MCF 10A (cell line): Measurements from ENCODE around the gene WBP1L. TPM values are rescaled to one million over a fixed set of nuclear protein-coding genes. Genes with fewer than 3 reads are reported as not detected.
"Not testable (repeated sequence)": the region's sequence is repeated elsewhere in the genome, so short reads cannot be mapped to it uniquely, and the experiment has no call there.

Source experiments
- BruUV-seq: library from RNA; stranded (reverse); fragments of 400-500 nt; replicated peaks from 2 replicates; lab custom pipeline; 2021; lab: Mats Ljungman, UMichigan
- CTCF ChIA-PET: fragments of 300-600 bp; sonication (Branson Sonifier 250); formaldehyde crosslinking; extraction: SDS; loops from one replicate; lab custom pipeline; 2021; ENCODE audit warnings: antibody characterized with exemption, inconsistent platforms; lab: Yijun Ruan, JAX
- POLR2A ChIA-PET: fragments of 300-600, 350-650 bp; sonication (Branson Sonifier 250); formaldehyde crosslinking; extraction: SDS; loops from one replicate; lab custom pipeline; 2020; ENCODE audit warnings: antibody characterized with exemption, inconsistent platforms; lab: Yijun Ruan, JAX
- DNase-seq: peaks from one replicate; pipeline ENCODE4 v3.0.0-alpha.2; 2018; ENCODE audit not compliant: unreplicated experiment
- H3K27ac Mint-ChIP-seq: one replicate; pipeline ENCODE4 v1.8.0; 2022; ENCODE audit warnings: mild to moderate bottlenecking, low read depth, mixed read lengths; ENCODE audit not compliant: unreplicated experiment
- H3K27me3 Mint-ChIP-seq: one replicate; pipeline ENCODE4 v1.8.0; 2022; ENCODE audit warnings: mixed read lengths; ENCODE audit not compliant: insufficient read depth, unreplicated experiment
- H3K36me3 Mint-ChIP-seq: one replicate; pipeline ENCODE4 v1.8.0; 2022; ENCODE audit warnings: mild to moderate bottlenecking, moderate library complexity, mixed read lengths; ENCODE audit not compliant: insufficient read depth, unreplicated experiment
- H3K4me1 Mint-ChIP-seq: one replicate; pipeline ENCODE4 v1.8.0; 2022; ENCODE audit warnings: mixed read lengths; ENCODE audit not compliant: insufficient read depth, unreplicated experiment
- H3K4me3 Mint-ChIP-seq: one replicate; pipeline ENCODE4 v1.8.0; 2022; ENCODE audit warnings: mild to moderate bottlenecking, moderate library complexity, mixed read lengths; ENCODE audit not compliant: unreplicated experiment
- H3K9me3 Mint-ChIP-seq: one replicate; pipeline ENCODE4 v1.8.0; 2022; ENCODE audit warnings: mixed read lengths; ENCODE audit not compliant: unreplicated experiment
- intact Hi-C: fragments of 100-400 bp; cut with micrococcal nuclease; formaldehyde crosslinking; loops from 2 replicates; pipeline ENCODE4 v1.14.1; 2022
- total RNA-seq: library from RNA; stranded (reverse); gene quantifications from 2 replicates; pipeline ENCODE4 v1.2.3, GENCODE V29; 2022
- TF ChIP-seq, protein P1 (sequence below): fragments of 200-600 bp; IDR thresholded peaks from one replicate; pipeline ENCODE4 v1.8.0; 2022; ENCODE audit warnings: antibody characterized with exemption, mild to moderate bottlenecking; ENCODE audit not compliant: unreplicated experiment

Gene WBP1L
- total RNA-seq, 1 experiment from 2014 or later = 19.8 TPM

DNA sequence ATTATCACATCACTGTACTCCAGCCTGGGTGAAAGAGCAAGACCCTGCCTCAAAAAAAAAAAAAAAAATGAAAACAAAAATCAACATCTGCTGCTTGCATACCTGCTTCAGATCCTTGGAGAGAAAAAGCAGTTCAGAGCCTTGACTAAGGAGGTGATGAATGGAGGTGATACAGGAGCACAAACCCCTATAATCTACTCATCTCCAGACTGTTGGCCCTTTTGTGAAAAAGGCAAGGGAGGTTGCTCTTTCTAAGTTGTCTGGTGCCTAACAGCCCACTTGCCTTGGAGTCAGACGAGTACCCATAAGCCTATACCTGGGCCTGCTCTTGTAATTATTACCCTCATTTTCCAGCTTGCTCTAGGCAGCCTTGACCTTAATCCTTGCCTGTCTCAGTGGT is 27.9 kb upstream of the WBP1L start:
- ChIA-PET POLR2A (interaction anchor here (2.3 to 3.5 kb wide), 2 partner anchors 10 to 11 kb away, joined by 11 to 13 read pairs; no protein-coding TSS in a partner anchor), CTCF (interaction anchor here (1.5 to 2.8 kb wide), 2 partner anchors 26 to 186 kb away, joined by 4 to 8 read pairs; no protein-coding TSS in a partner anchor)
- H3K9me3 Mint-ChIP-seq = no peaks in the 10 kb centered on the region
- no TSS peak for BruUV-seq
- no peak overlapping the region for H3K27ac Mint-ChIP-seq
- peaks cover 23% of the 10 kb centered on the region for H3K36me3 Mint-ChIP-seq
- TF ChIP-seq, protein P1, sequence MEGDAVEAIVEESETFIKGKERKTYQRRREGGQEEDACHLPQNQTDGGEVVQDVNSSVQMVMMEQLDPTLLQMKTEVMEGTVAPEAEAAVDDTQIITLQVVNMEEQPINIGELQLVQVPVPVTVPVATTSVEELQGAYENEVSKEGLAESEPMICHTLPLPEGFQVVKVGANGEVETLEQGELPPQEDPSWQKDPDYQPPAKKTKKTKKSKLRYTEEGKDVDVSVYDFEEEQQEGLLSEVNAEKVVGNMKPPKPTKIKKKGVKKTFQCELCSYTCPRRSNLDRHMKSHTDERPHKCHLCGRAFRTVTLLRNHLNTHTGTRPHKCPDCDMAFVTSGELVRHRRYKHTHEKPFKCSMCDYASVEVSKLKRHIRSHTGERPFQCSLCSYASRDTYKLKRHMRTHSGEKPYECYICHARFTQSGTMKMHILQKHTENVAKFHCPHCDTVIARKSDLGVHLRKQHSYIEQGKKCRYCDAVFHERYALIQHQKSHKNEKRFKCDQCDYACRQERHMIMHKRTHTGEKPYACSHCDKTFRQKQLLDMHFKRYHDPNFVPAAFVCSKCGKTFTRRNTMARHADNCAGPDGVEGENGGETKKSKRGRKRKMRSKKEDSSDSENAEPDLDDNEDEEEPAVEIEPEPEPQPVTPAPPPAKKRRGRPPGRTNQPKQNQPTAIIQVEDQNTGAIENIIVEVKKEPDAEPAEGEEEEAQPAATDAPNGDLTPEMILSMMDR = no peak
- no peaks in the 10 kb centered on the region for H3K27me3 Mint-ChIP-seq
- peaks cover 26% of the 10 kb centered on the region for H3K4me1 Mint-ChIP-seq
- DNase-seq = no peak
- intact Hi-C loops = no loop called here
- peak overlapping the region; percentile 97 for H3K4me3 Mint-ChIP-seq

DNA sequence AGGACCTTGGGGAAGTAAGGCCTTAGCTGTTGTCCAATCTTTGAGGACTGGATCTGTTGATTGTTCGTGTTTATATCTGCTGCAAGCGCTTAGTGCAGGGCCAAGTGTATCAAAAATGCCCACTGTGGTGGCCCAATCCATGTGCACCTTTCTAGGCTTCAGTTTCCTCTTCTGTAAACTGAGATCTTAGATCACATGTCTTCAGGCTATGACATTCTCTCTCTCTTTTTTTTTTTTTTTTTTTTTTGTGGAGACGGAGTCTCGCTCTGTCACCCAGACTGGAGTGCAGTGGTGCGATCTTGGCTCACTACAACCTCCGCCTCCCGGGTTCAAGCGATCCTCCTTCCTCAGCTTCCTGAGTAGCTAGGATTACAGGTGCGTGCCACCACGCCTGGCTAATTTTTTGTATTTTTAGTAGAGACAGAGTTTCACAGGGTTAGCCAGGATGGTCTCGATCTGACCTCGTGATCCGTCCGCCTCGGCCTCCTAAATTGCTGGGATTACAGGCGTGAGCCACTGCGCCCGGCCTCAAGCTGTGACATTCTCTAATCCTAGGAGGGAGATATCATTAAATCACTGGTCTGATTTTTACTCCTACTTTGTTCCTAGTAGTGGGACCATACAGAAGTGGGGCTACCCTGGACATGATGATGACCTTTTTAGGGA is 26.7 kb upstream of the WBP1L start:
- CTCF ChIA-PET = not testable (repeated sequence)
- POLR2A ChIA-PET = interaction anchor here (0.5 kb wide), 1 partner anchor 33 kb away, joined by 3 read pairs; no protein-coding TSS in a partner anchor

DNA sequence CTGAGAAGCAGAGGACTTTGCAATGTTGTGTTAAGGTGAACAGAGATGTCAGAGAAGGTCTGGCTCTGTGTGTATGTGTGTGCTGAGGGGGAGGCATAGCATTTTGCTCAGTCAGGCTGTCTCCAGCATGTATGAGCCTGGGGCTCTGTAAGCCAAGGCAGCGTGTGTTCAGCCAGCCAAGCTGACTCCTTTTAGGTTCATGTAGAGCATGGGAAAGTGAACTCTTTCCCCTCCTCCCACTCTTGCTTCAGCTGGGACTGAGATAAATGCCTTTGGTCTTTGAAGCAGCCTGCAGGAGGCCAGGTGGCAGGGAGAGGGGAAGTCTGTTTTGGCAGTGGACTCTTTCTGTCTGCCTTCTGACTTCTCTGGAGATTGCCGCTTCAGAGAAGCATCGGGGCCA is 25.5 kb upstream of the WBP1L start:
- ChIA-PET POLR2A (no interaction called here), CTCF (no interaction called here)

More for the DNA sequence above, 26.7 kb upstream of the WBP1L start:
- BruUV-seq, H3K4me3 Mint-ChIP-seq, DNase-seq, H3K9me3 Mint-ChIP-seq, H3K27me3 Mint-ChIP-seq, H3K27ac Mint-ChIP-seq, intact Hi-C loops: not testable (repeated sequence)
- Mint-ChIP-seq H3K4me1 (peaks cover 31% of the 10 kb centered on the region), H3K36me3 (peaks cover 23% of the 10 kb centered on the region)

DNA sequence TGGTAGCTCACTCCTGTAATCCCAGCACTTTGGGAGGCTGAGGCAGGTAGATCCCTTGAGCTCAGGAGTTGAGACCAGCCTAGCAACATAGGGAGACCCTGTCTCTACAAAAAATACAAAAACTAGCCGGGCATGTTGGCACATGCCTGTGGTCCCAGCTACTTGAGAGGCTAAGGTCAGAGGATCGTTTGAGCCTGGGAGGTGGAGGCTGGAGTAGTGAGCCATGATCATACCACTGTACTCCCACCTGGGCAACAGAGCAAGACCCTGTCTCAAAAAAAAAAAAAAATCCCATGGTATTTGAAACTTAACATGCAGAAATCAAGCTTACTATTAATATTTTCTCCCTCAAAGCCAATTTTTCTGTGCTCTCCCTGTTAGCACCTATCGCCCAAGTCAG is 23.4 kb upstream of the WBP1L start:
- peaks cover 23% of the 10 kb centered on the region for H3K36me3 Mint-ChIP-seq
- peaks cover 30% of the 10 kb centered on the region for H3K4me1 Mint-ChIP-seq
- no peaks in the 10 kb centered on the region for H3K27me3 Mint-ChIP-seq
- ChIA-PET POLR2A (interaction anchor here (0.6 to 3.1 kb wide), 5 partner anchors 8 to 328 kb away, joined by 3 to 10 read pairs (median 4); partner anchors contain the start of gene TRIM8), CTCF (interaction anchor here (0.5 to 2.8 kb wide), 7 partner anchors 8 to 181 kb away, joined by 3 to 9 read pairs (median 4); no protein-coding TSS in a partner anchor)
- DNase-seq = no peak
- H3K9me3 Mint-ChIP-seq = no peaks in the 10 kb centered on the region
- intact Hi-C loops = no loop called here
- peak overlapping the region; percentile 80 for H3K27ac Mint-ChIP-seq
- TF ChIP-seq, protein P1 = no peak
- no TSS peak for BruUV-seq
- H3K4me3 Mint-ChIP-seq = no peak overlapping the region

More for the DNA sequence above, 25.5 kb upstream of the WBP1L start:
- intact Hi-C loops = no loop called here
- DNase-seq = no peak
- no peak overlapping the region for H3K27ac Mint-ChIP-seq
- H3K9me3 Mint-ChIP-seq = no peaks in the 10 kb centered on the region
- BruUV-seq = no TSS peak
- TF ChIP-seq, protein P1 = no peak
- no peaks in the 10 kb centered on the region for H3K27me3 Mint-ChIP-seq
- H3K4me1 Mint-ChIP-seq = peaks cover 34% of the 10 kb centered on the region
- H3K4me3 Mint-ChIP-seq = no peak overlapping the region
- peaks cover 23% of the 10 kb centered on the region for H3K36me3 Mint-ChIP-seq
